BLaER1 treated with 17β-estradiol and CSF1 and Interleukin-3, amounts not matched to agents 10 nM and 100 nM (cell line): ENCODE measurements around the gene UBE2M.
"Not testable (repeated sequence)": the region's sequence is repeated elsewhere in the genome, so short reads cannot be mapped to it uniquely, and the experiment has no call there.

Experiments used
- H3K27ac ChIP-seq, 11 experiments: shearing (Covaris generic); formaldehyde crosslinking; 2 replicates each; pipeline ENCODE4 v1.8.1; 2022
- H3K27me3 ChIP-seq, 11 experiments: shearing (Covaris generic); formaldehyde crosslinking; 2 replicates each; pipeline ENCODE4 v1.8.1; 2022
- H3K36me3 ChIP-seq, 11 experiments: shearing (Covaris generic); formaldehyde crosslinking; 2 replicates each; pipeline ENCODE4 v1.8.1; 2022
- H3K4me1 ChIP-seq, 10 experiments: shearing (Covaris generic); formaldehyde crosslinking; 2 replicates each; pipeline ENCODE4 v1.8.1; 2022
- H3K4me2 ChIP-seq, 11 experiments: shearing (Covaris generic); formaldehyde crosslinking; 2 replicates each; pipeline ENCODE4 v1.8.1; 2022
- H3K4me3 ChIP-seq, 10 experiments: shearing (Covaris generic); formaldehyde crosslinking; 2 replicates each; pipeline ENCODE4 v1.8.1; 2022
- H3K9ac ChIP-seq, 11 experiments: shearing (Covaris generic); formaldehyde crosslinking; 2 replicates each; pipeline ENCODE4 v1.8.1; 2022
- H3K9me3 ChIP-seq, 11 experiments: shearing (Covaris generic); formaldehyde crosslinking; replicated peaks in 1 of 11; 2 replicates each; pipeline ENCODE4 v1.8.1; 2022
- H4K20me1 ChIP-seq, 11 experiments: shearing (Covaris generic); formaldehyde crosslinking; 2 replicates each; pipeline ENCODE4 v1.8.1; 2022
- Cebpa-rat ChIP-seq, 11 experiments: shearing (Covaris generic); IDR thresholded peaks; 2 replicates each; pipeline ENCODE4 v1.8.1; 2022

UBE2M gene

DNA sequence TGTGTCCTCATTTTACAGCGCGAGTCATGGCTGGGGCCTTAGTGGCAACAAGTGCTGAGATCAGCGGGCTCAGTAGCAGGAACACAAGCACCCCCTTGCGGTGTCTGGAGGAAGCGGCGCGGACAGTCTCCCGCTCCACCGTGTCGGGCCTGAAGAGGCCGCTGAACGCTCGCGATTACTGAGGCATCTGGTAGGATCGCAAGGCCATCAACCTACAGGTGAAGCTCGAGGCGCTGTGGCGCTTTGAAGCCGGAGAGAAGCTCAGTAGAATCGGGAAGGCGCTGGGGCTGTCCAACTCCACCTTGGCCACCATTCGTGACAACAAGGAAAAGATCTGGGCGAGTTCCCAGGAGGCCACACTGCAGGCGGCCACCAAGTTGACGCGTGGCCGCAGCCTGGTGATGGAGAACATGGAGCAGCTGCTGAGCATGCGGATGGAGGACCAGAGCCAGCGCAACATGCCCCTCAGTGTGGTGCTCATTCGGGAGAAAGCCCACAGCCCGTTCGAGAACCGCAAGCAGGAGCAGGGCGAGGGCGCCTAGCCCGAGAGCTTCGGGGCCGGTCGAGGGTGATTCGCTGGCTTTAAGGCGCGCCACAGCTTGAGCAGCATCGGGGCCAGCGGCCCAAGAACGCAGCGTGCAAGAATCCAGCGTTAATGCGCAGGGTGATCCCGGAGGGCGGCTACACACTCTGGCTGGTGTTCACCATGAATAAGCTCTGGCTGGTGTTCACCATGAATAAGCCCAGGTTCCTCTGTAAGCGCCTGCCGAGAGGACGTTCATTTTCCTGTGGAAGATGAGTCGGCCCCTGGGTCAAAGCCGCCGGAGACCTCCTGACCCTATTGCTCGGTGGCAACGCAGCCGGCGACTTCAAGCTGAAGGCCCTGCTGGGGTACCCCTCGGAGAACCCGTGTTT is 23.1 kb upstream of the UBE2M start:
- no peak for TF ChIP-seq Cebpa-rat (IDR thresholded peaks at IDR 0.05)
- H4K20me1 ChIP-seq = peaks cover 0 to 47% (median 12%) of the 10 kb centered on the region in 11 experiments; a peak in 13 of 22 replicates
- H3K9me3 ChIP-seq = no peaks in the 10 kb centered on the region
- H3K4me1 ChIP-seq = peaks cover 36 to 44% (median 40%) of the 10 kb centered on the region in 10 experiments
- peak overlapping the region in 1 of 11 experiments; percentile 37; a peak in 2 of 22 replicates for H3K4me2 ChIP-seq
- peak overlapping the region in 2 of 11 experiments; percentile 41 to 42; a peak in 2 of 22 replicates for H3K27ac ChIP-seq
- H3K27me3 ChIP-seq = no peaks in the 10 kb centered on the region
- peaks cover 32 to 57% (median 42%) of the 10 kb centered on the region in 11 experiments for H3K36me3 ChIP-seq
- H3K4me3 ChIP-seq = no peak overlapping the region
- H3K9ac ChIP-seq = no peak overlapping the region

- Histone ChIP-seq H4K20me1 (peaks cover 0 to 47% (median 12%) of the 10 kb centered on the region in 11 experiments; a peak in 13 of 22 replicates), H3K36me3 (peaks cover 28 to 49% (median 36%) of the 10 kb centered on the region in 11 experiments), H3K4me3 (no peak overlapping the region), H3K9ac (no peak overlapping the region), H3K27ac (peak overlapping the region in 3 of 11 experiments; percentile 1 to 43 (median 39); a peak in 3 of 22 replicates), H3K4me2 (peak overlapping the region in 9 of 11 experiments; percentile 28 to 79 (median 73); a peak in 16 of 22 replicates), H3K4me1 (peaks cover 38 to 50% (median 43%) of the 10 kb centered on the region in 10 experiments), H3K9me3 (no peaks in the 10 kb centered on the region), H3K27me3 (no peaks in the 10 kb centered on the region)
- TF ChIP-seq Cebpa-rat (IDR thresholded peaks at IDR 0.05) = no peak
These were observed 21.2 kb upstream of the UBE2M start for GRCh38 chr19:58579473-58580142.

GRCh38 chr19:58578012-58578925 is 19.9 kb upstream of the UBE2M start:
- peak overlapping the region in 3 of 11 experiments; percentile 29 to 39 (median 35); a peak in 6 of 22 replicates for H3K27ac ChIP-seq
- H3K27me3 ChIP-seq = no peaks in the 10 kb centered on the region

DNA sequence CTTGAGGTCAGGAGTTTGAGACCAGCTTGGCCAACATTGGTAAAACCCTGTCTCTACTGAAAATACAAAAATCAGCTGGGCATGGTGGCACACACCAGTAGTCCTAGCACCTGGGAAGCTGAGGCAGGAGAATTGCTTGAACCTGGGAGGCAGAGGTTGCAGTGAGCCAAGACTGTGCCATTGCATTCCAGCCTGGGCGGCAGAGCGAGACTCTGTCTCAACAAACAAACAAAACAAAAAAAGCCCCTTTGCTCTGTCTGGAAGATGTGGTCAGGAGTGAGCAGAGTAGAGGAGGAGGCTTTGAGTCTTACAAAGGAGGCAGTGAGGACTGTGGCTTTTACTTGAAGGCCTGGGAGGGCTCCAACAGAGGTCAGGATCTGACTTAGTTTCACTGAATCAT is 19.2 kb upstream of the UBE2M start:
- not testable (repeated sequence) for H3K9me3 ChIP-seq, H3K4me3 ChIP-seq, H3K9ac ChIP-seq, H3K27me3 ChIP-seq
- H3K36me3 ChIP-seq = peaks cover 14 to 30% (median 20%) of the 10 kb centered on the region in 11 experiments
- peak overlapping the region in 10 of 11 experiments; percentile 37 to 79 (median 75); a peak in 21 of 22 replicates for H3K4me2 ChIP-seq
- H4K20me1 ChIP-seq = peaks cover 0 to 32% (median 6%) of the 10 kb centered on the region in 11 experiments; a peak in 10 of 22 replicates
- H3K4me1 ChIP-seq = peaks cover 47 to 63% (median 54%) of the 10 kb centered on the region in 10 experiments
- peak overlapping the region in 2 of 11 experiments; percentile 29 to 39; a peak in 3 of 22 replicates for H3K27ac ChIP-seq

More at GRCh38 chr19:58578012-58578925, 19.9 kb upstream of the UBE2M start:
- H3K9ac ChIP-seq = 0 out of 22 replicates have a peak overlapping the region, but pooled peaks of 3 of the 11 experiments have one; percentile 16 to 29 (median 23)
- H3K4me1 ChIP-seq = peaks cover 47 to 61% (median 53%) of the 10 kb centered on the region in 10 experiments
- peaks cover 0 to 39% (median 7%) of the 10 kb centered on the region in 11 experiments; a peak in 12 of 22 replicates for H4K20me1 ChIP-seq
- H3K36me3 ChIP-seq = peaks cover 20 to 37% (median 26%) of the 10 kb centered on the region in 11 experiments
- peak overlapping the region; percentile 37 to 79 (median 75) for H3K4me2 ChIP-seq
- H3K9me3 ChIP-seq = no peaks in the 10 kb centered on the region
- no peak overlapping the region; a peak in 1 of 20 replicates for H3K4me3 ChIP-seq
- TF ChIP-seq Cebpa-rat (IDR thresholded peaks at IDR 0.05) = no peak

DNA sequence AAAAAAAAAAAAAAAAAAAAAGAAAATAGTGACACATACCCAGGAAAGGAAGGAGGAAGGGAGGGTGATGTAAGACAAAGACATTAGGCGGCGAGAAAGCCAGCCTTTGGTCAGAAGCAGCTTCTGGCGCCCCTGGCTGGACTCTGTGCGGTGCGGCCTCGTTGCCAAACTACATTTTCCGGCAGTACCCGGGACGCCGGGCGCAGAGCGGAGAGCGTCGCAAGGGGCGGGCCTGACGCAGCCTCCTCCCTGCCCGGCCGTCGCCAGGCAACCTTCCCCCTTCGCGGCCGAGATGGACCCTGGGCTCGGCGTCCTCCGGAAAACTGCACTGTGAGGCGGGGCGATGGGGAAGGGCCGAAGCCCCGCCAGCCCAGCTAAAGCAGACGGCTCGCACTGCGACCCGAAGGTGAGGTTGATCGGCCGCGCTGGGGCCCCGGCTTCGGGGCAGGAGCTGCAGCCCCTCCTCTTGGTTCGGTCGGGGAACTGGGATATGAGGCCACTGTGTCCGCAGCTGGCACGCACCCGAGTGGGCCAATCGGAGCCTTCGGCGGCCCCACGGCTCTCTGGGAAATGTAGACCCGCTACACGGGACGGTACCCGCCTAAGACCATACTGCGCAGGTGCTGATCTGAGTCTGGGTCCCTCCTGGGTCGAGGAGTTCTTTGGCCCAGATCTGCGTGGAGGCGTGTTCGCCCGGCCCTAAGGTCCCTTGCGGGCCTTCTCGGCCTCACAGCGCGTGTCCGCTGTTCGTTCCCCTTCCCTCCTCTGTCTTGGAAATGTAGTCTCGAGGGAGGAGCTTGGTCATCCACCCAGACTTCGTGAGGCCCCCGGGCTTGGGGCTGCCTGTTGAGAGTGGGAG is 17.0 kb upstream of the UBE2M start:
- Histone ChIP-seq H3K4me1 (peaks cover 63 to 78% (median 72%) of the 10 kb centered on the region in 10 experiments), H3K36me3 (peaks cover 0 to 15% (median 5%) of the 10 kb centered on the region in 11 experiments; a peak in 10 of 22 replicates), H3K9ac (peak overlapping the region; percentile 81 to 94 (median 91)), H3K4me3 (peak overlapping the region; percentile 63 to 89 (median 76)), H3K27ac (peak overlapping the region; percentile 73 to 99 (median 96)), H4K20me1 (peaks cover 0 to 19% (median 0%) of the 10 kb centered on the region in 11 experiments; a peak in 3 of 22 replicates), H3K4me2 (peak overlapping the region; percentile 88 to 99 (median 95)), H3K27me3 (no peaks in the 10 kb centered on the region), H3K9me3 (no peaks in the 10 kb centered on the region)
- TF ChIP-seq Cebpa-rat (IDR thresholded peaks at IDR 0.05) = no peak

DNA sequence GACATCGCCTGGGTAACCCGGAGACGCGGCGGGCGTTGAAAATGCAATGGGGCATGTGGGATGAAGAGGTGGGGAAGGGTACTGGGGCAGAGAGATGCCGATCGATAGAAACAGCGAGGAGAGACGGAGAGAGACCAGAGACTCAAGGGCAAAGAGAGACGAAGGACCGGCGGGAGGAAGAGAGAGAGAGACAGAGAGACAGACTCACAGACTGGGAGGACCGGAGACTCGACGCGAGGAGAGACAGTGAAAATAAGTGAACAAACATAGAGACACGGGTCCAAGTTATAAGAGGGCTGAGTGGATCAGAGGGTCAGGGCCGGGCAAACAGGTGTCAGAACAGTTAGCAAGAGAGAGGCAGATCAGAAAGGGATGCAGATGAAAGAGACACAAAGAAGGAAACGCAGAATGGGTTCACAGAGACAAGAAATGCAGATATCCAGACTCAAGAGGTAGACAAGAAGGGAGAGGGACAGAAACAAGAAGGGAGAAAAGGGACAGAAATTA is 15.3 kb upstream of the UBE2M start:
- Histone ChIP-seq H3K9ac (peak overlapping the region; percentile 82 to 94 (median 91)), H3K36me3 (peaks cover 0 to 26% (median 9%) of the 10 kb centered on the region in 11 experiments; a peak in 12 of 22 replicates), H3K4me3 (peak overlapping the region; percentile 62 to 89 (median 74)), H3K27ac (peak overlapping the region; percentile 74 to 99 (median 97); a peak in 21 of 22 replicates), H3K4me1 (peaks cover 69 to 80% (median 75%) of the 10 kb centered on the region in 10 experiments), H4K20me1 (peaks cover 0 to 8% (median 0%) of the 10 kb centered on the region in 11 experiments; a peak in 2 of 22 replicates), H3K27me3 (no peaks in the 10 kb centered on the region), H3K4me2 (peak overlapping the region; percentile 88 to 99 (median 95)), H3K9me3 (no peaks in the 10 kb centered on the region)
- no peak for TF ChIP-seq Cebpa-rat (IDR thresholded peaks at IDR 0.05)
